Mononuclear cell (primary cell): ENCODE measurements around the gene FMO3. TPM values are rescaled to one million over a fixed set of nuclear protein-coding genes. Genes with fewer than 3 reads are reported as not detected.

Experiments
- H3K27me3 ChIP-seq: 2 replicates; pipeline ENCODE4 v1.6.0; 2011; ENCODE audit warnings: low read length, control low read depth; ENCODE audit not compliant: insufficient read depth
- H3K4me1 ChIP-seq: 2 replicates; pipeline ENCODE4 v1.5.1; 2011; ENCODE audit warnings: mild to moderate bottlenecking, low read length, control low read depth; ENCODE audit not compliant: insufficient read depth
- H3K4me3 ChIP-seq: 2 replicates; pipeline ENCODE4 v1.5.1; 2011; ENCODE audit warnings: mild to moderate bottlenecking, low read length, moderate library complexity
- H3K9me3 ChIP-seq: 2 replicates; pipeline ENCODE4 v1.5.1; 2011; ENCODE audit warnings: low read depth, mild to moderate bottlenecking, control low read depth, low read length
- total RNA-seq: library from RNA; depleted of rRNA; stranded (reverse); fragments of >200 nt; gene quantifications from one replicate; pipeline ENCODE4 v1.2.3, GENCODE V29; 2012

FMO3 gene
- total RNA-seq, 1 donor, result not detected

DNA sequence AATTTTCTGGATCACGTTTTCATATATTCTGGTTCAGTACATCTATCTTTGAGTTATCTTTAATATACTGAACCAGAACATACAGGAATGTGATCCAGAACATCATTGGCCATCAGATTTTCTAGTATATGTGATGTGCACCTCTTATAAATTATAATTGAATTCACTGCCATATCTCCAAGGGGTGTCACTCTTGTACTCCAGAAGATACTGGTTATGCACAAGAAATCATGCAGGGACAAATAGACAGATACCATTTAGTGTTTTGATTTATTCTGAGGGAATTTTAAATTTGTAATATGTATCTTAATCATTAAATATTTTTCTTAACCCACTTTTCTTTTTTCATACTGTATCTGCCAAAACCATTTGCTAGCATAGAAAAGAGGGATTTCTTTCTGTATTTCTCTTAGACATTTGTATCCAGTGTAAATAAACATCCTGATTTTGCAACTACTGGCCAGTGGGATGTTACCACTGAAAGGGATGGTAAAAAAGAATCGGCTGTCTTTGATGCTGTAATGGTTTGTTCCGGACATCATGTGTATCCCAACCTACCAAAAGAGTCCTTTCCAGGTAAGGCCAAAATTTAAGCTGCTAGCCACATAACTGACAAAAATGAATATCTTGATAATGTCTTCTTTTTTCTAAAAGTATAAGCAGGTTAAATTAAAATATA is 16.7 kb downstream of the FMO3 start:
- no peaks in the 10 kb centered on the region for H3K4me1 ChIP-seq
- peaks cover 3% of the 10 kb centered on the region for H3K27me3 ChIP-seq
- H3K9me3 ChIP-seq, result no peaks in the 10 kb centered on the region
- H3K4me3 ChIP-seq, result no peak overlapping the region

- Histone ChIP-seq H3K9me3 (no peaks in the 10 kb centered on the region), H3K4me1 (no peaks in the 10 kb centered on the region), H3K27me3 (peaks cover 3% of the 10 kb centered on the region), H3K4me3 (no peak overlapping the region)
Observed at GRCh38 chr1:171107969-171108368, 17.3 kb downstream of the FMO3 start.

DNA sequence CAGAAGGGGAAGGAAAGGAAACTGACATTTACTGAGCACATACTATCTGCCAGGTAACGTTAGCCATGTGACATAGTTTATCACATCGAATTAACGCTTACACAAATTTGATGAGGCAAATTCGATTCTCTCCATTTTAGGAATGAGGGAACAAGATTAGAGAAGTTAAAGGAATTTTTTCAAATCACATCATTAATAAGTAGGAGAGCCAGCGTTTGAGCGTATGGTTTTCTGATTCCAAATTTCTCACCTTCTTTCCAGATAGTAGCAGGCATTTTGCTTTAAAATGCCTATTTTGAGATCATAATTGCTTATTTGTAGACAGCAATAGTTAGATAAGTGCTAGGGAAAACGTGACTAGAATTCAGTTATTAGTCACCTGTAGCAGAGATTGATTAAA is 19.3 kb downstream of the FMO3 start:
- H3K27me3 ChIP-seq, result no peaks in the 10 kb centered on the region
- no peaks in the 10 kb centered on the region for H3K9me3 ChIP-seq
- no peak overlapping the region for H3K4me3 ChIP-seq
- no peaks in the 10 kb centered on the region for H3K4me1 ChIP-seq

DNA sequence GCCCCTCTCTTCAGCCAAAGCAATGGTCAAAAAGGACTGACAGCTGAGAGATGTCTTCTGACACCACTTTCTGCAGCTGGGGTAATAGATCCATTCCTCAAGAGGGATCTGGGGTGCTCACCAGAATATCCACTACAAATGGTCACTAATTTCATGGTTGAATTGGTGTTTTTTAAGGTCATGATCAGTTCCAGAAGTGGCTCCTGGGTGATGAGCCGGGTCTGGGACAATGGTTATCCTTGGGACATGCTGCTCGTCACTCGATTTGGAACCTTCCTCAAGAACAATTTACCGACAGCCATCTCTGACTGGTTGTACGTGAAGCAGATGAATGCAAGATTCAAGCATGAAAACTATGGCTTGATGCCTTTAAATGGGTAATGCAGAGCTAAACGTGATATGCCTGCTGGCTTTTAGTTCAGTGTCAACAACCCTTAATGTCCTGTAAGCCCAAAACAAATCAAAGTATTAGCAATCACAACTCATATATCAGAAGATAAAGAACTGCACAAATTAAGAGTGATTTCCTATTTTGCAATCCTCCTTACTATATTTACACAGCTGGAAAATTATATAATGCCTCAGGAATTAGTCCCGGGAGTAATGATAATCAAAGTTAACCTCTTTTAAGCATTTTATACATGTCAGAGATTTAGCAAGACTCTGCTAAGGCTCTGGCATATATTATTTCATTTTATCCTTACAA is 20.1 kb downstream of the FMO3 start:
- no peak overlapping the region for H3K4me3 ChIP-seq
- H3K4me1 ChIP-seq, result no peaks in the 10 kb centered on the region
- H3K27me3 ChIP-seq, result no peaks in the 10 kb centered on the region
- no peaks in the 10 kb centered on the region for H3K9me3 ChIP-seq

- Histone ChIP-seq H3K4me3 (no peak overlapping the region), H3K4me1 (no peaks in the 10 kb centered on the region), H3K9me3 (no peaks in the 10 kb centered on the region), H3K27me3 (no peaks in the 10 kb centered on the region)
Observed at GRCh38 chr1:171112119-171112518, 21.4 kb downstream of the FMO3 start.

- Histone ChIP-seq H3K27me3 (no peaks in the 10 kb centered on the region), H3K9me3 (no peaks in the 10 kb centered on the region), H3K4me3 (no peak overlapping the region), H3K4me1 (no peaks in the 10 kb centered on the region)
Observed at GRCh38 chr1:171113382-171113781, 22.7 kb downstream of the FMO3 start.

GRCh38 chr1:171115280-171115897 is 24.7 kb downstream of the FMO3 start:
- no peaks in the 10 kb centered on the region for H3K9me3 ChIP-seq
- no peak overlapping the region for H3K4me3 ChIP-seq
- H3K4me1 ChIP-seq, result no peaks in the 10 kb centered on the region
- H3K27me3 ChIP-seq, result no peaks in the 10 kb centered on the region

DNA sequence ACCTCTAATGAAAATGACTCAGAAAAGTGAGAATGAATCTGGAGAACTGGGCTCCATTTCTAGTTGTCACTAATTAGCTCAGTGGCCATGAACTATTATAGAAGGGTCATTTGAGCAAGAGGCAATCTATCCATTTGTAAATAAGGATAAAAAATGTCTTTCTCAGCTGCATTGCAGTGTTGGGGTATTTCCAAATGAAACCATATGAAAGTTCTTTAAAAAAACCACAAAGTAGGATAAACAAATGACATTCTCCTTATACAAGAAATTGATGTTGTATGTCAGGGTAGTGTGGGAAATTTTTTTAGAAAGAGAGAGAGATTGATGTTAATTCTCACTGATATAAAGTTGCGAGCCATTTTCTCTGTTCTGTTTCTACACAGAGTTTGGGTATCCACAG is 26.0 kb downstream of the FMO3 start:
- Histone ChIP-seq H3K27me3 (no peaks in the 10 kb centered on the region), H3K4me3 (no peak overlapping the region), H3K9me3 (no peaks in the 10 kb centered on the region), H3K4me1 (no peaks in the 10 kb centered on the region)

GRCh38 chr1:171117085-171117484 is 26.4 kb downstream of the FMO3 start:
- Histone ChIP-seq H3K9me3 (no peaks in the 10 kb centered on the region), H3K4me1 (no peaks in the 10 kb centered on the region), H3K27me3 (no peaks in the 10 kb centered on the region), H3K4me3 (no peak overlapping the region)

- no peak overlapping the region for H3K4me3 ChIP-seq
- no peaks in the 10 kb centered on the region for H3K27me3 ChIP-seq
- H3K9me3 ChIP-seq, result no peaks in the 10 kb centered on the region
- no peaks in the 10 kb centered on the region for H3K4me1 ChIP-seq
Observed at GRCh38 chr1:171119648-171120047, 28.9 kb downstream of the FMO3 start.

- no peaks in the 10 kb centered on the region for H3K27me3 ChIP-seq
Observed at GRCh38 chr1:171122299-171122698, 31.6 kb downstream of the FMO3 start.

GRCh38 chr1:171122893-171123292 is 32.2 kb downstream of the FMO3 start:
- Histone ChIP-seq H3K9me3 (no peaks in the 10 kb centered on the region), H3K4me3 (no peak overlapping the region), H3K4me1 (no peaks in the 10 kb centered on the region), H3K27me3 (no peaks in the 10 kb centered on the region)

More at GRCh38 chr1:171122299-171122698, 31.6 kb downstream of the FMO3 start:
- Histone ChIP-seq H3K4me3 (no peak overlapping the region), H3K4me1 (no peaks in the 10 kb centered on the region), H3K9me3 (no peaks in the 10 kb centered on the region)

DNA sequence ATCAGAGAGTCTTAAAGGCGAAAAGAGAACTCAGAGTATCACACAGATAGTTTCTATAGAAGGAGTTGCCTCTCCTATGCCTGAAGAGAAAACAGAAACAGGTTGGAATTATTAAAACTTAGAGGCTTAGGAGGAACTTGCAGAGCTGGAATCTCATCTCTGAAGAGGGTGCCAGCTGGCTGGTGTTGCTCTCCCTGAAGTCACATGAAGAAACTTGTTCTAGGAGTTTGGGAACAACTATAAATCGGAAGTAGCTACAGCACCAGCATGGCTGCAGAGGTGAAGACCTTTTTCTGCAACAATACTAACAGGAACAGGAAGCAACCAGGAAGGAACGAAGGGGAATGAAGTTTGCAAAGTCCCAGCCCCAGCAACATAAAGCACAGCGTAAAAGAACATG is 35.8 kb downstream of the FMO3 start:
- Histone ChIP-seq H3K4me1 (no peaks in the 10 kb centered on the region), H3K27me3 (no peaks in the 10 kb centered on the region), H3K9me3 (no peaks in the 10 kb centered on the region), H3K4me3 (no peak overlapping the region)

DNA sequence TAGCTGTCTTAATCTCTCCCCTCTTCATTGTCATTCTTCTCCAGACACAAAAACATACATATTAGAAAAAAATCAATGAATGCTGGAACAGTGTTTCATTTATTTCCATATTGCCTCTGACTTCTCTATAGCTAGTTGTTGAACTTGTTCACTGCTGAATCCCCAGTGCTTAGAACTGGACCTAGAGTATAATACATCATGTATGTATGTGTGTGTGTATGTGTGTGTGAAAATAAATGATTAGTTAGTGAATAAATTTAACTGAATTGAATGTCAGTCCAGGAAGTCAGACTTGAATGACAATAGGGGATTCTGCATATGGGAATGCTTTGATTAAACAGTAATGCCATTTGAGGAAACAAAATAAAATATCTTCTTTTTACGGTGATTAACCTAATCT is 36.4 kb downstream of the FMO3 start:
- H3K4me1 ChIP-seq, result no peaks in the 10 kb centered on the region
- H3K27me3 ChIP-seq, result no peaks in the 10 kb centered on the region
- H3K4me3 ChIP-seq, result no peak overlapping the region
- no peaks in the 10 kb centered on the region for H3K9me3 ChIP-seq

DNA sequence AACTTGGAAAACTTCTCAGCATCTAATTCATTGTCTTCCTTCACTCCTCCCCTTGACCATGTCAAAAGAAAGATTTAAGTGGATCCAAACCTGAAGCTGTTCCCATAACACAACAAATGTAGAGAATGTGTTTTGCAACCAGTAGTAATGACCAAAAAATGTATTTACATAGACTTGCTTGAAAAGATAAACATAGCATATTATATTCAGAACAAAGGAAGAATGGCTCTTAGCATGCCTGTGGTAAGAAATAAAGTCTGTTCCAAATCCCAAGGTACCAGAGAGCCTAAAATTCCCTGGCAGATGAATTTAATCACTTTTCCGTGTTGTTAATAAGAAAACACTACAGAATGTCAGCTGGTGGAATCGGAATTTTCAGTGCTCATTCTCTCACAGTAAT is 36.8 kb downstream of the FMO3 start:
- Histone ChIP-seq H3K4me1 (no peaks in the 10 kb centered on the region), H3K27me3 (no peaks in the 10 kb centered on the region), H3K9me3 (no peaks in the 10 kb centered on the region), H3K4me3 (no peak overlapping the region)
